Gastrocnemius medialis (tissue), 4 donors: ENCODE results near the gene CMTM2. TPM values are rescaled to one million over a fixed set of nuclear protein-coding genes. Genes with fewer than 3 reads are reported as not detected.

Source experiments
- ATAC-seq, 2 donors: fragments of 150-250 bp; one replicate each; pipeline ENCODE4 v1.9.1; 2016
- DNase-seq, 2 donors: peaks; one replicate each; pipeline ENCODE4 v3.0.0-alpha.2; 2019
- H3K27ac ChIP-seq, 4 donors: fragments of 200-600 bp; sonication (generic); 1 replicate in 1 of 4; 2 replicates in 3 of 4; pipeline ENCODE4 v1.5.1; 2016 to 2018; ENCODE audit warnings: mild to moderate bottlenecking in 2 of 4, moderate library complexity in 1 of 4
- H3K27me3 ChIP-seq, 3 donors: fragments of 200-600 bp; sonication (generic) in 2 of 3; 1 replicate in 1 of 3; 2 replicates in 2 of 3; pipeline versions ENCODE4 v1.5.1 to v1.6.0; 2016 to 2019; ENCODE audit warnings: mild to moderate bottlenecking in 1 of 3, moderate library complexity in 1 of 3
- H3K36me3 ChIP-seq, 2 donors: fragments of 200-600 bp; sonication (generic) in 1 of 2; one replicate each; pipeline ENCODE4 v1.5.1; 2017 to 2018
- H3K4me1 ChIP-seq, 2 donors: fragments of 200-600 bp; sonication (generic) in 1 of 2; one replicate each; pipeline ENCODE4 v1.5.1; 2016 to 2017; ENCODE audit warnings: mild to moderate bottlenecking in 2 of 2
- H3K4me3 ChIP-seq, 4 donors: fragments of 200-600 bp; sonication (generic) in 3 of 4; 1 replicate in 1 of 4; 2 replicates in 3 of 4; pipeline ENCODE4 v1.5.1; 2016 to 2019; ENCODE audit warnings: mild to moderate bottlenecking in 2 of 4
- H3K9me3 ChIP-seq, 3 donors: fragments of 200-600 bp; sonication (generic) in 2 of 3; 1 replicate in 1 of 3; 2 replicates in 2 of 3; pipeline ENCODE4 v1.5.1; 2016 to 2019
- CTCF ChIP-seq, 5 experiments: fragments of 450-650 bp in 3 of 5; fragments of 200-600 bp in 2 of 5; sonication (generic) in 2 of 5; IDR thresholded peaks in 4 of 5; conservative IDR thresholded peaks in 1 of 5; 1 replicate in 4 of 5; 2 replicates in 1 of 5; pipeline ENCODE4 v1.5.1; 2016 to 2019; ENCODE audit warnings: antibody characterized with exemption in 5 of 5, mild to moderate bottlenecking in 3 of 5, moderate library complexity in 3 of 5
- POLR2A ChIP-seq, 2 donors: fragments of 450-650 bp; IDR thresholded peaks; one replicate each; pipeline ENCODE4 v1.6.1; 2017; ENCODE audit warnings: antibody characterized with exemption in 2 of 2, mild to moderate bottlenecking in 2 of 2, moderate library complexity in 2 of 2
- in situ Hi-C, 4 donors: fragments of 200-750 bp; cut with MboI; loops; one replicate each; pipeline versions ENCODE4 v1.15.0 to v1.8.0; 2017; ENCODE audit warnings: low sequenced_read_pairs in 4 of 4
- intact Hi-C: fragments of 100-400 bp; cut with DNase I; formaldehyde crosslinking; loops from one replicate; pipeline ENCODE4 v1.15.1; 2023; ENCODE audit warnings: low total_unique reads
- total RNA-seq, 4 donors: library from RNA; depleted of rRNA; stranded (reverse); fragments of >200 nt; gene quantifications; one replicate each; pipeline versions ENCODE4 v1.1.0 to v1.2.3, GENCODE V29; 2016

CMTM2 gene
- total RNA-seq, 4 donors from 2014 or later: not detected

GRCh38 chr16:66617010-66617434 lies 37.8 kb downstream of the CMTM2 start:
- intact Hi-C loops: no loop called here
- Histone ChIP-seq H3K27me3 (no peaks in the 10 kb centered on the region), H3K27ac (no peak overlapping the region), H3K9me3 (no peaks in the 10 kb centered on the region), H3K36me3 (no peaks in the 10 kb centered on the region), H3K4me1 (peaks cover 22 to 28% of the 10 kb centered on the region in 2 donors), H3K4me3 (no peak overlapping the region)
- no peak for DNase-seq
- TF ChIP-seq POLR2A (IDR thresholded peaks at IDR 0.05) (no peak), CTCF (IDR thresholded peaks at IDR 0.05 in 4 of 5, conservative IDR thresholded peaks at IDR 0.05 in 1 of 5) (no peak)
- in situ Hi-C loops: loop anchor here in 1 of 4 donors (25.0 kb wide), 1 partner anchor 245 kb away; no protein-coding TSS in a partner anchor
- ATAC-seq: no peak

- DNase-seq (no peak), ATAC-seq (no peak)
- Histone ChIP-seq H3K27me3 (no peaks in the 10 kb centered on the region), H3K4me3 (no peak overlapping the region), H3K9me3 (no peaks in the 10 kb centered on the region), H3K4me1 (peaks cover 22 to 28% of the 10 kb centered on the region in 2 donors), H3K27ac (no peak overlapping the region), H3K36me3 (no peaks in the 10 kb centered on the region)
- in situ Hi-C loops: loop anchor here in 1 of 4 donors (25.0 kb wide), 1 partner anchor 245 kb away; no protein-coding TSS in a partner anchor
- intact Hi-C loops: no loop called here
- no peak for TF ChIP-seq CTCF (IDR thresholded peaks at IDR 0.05 in 4 of 5, conservative IDR thresholded peaks at IDR 0.05 in 1 of 5)
- TF ChIP-seq POLR2A (IDR thresholded peaks at IDR 0.05): no peak
These were observed 38.5 kb downstream of the CMTM2 start for GRCh38 chr16:66617728-66618127.

- Histone ChIP-seq H3K9me3 (no peaks in the 10 kb centered on the region), H3K27ac (peak overlapping the region; percentile 7 to 68 (median 47)), H3K36me3 (no peaks in the 10 kb centered on the region), H3K27me3 (no peaks in the 10 kb centered on the region), H3K4me1 (peaks cover 22 to 28% of the 10 kb centered on the region in 2 donors), H3K4me3 (no peak overlapping the region)
- intact Hi-C loops (no loop called here), in situ Hi-C loops (loop anchor here in 1 of 4 donors (25.0 kb wide), 1 partner anchor 244 kb away; no protein-coding TSS in a partner anchor)
- TF ChIP-seq CTCF (IDR thresholded peaks at IDR 0.05 in 4 of 5, conservative IDR thresholded peaks at IDR 0.05 in 1 of 5) (no peak), POLR2A (IDR thresholded peaks at IDR 0.05) (no peak)
- ATAC-seq (peak; percentile 98 to 99), DNase-seq (peak; percentile 68 to 78)
These were observed 39.5 kb downstream of the CMTM2 start for GRCh38 chr16:66618588-66619375.

DNA sequence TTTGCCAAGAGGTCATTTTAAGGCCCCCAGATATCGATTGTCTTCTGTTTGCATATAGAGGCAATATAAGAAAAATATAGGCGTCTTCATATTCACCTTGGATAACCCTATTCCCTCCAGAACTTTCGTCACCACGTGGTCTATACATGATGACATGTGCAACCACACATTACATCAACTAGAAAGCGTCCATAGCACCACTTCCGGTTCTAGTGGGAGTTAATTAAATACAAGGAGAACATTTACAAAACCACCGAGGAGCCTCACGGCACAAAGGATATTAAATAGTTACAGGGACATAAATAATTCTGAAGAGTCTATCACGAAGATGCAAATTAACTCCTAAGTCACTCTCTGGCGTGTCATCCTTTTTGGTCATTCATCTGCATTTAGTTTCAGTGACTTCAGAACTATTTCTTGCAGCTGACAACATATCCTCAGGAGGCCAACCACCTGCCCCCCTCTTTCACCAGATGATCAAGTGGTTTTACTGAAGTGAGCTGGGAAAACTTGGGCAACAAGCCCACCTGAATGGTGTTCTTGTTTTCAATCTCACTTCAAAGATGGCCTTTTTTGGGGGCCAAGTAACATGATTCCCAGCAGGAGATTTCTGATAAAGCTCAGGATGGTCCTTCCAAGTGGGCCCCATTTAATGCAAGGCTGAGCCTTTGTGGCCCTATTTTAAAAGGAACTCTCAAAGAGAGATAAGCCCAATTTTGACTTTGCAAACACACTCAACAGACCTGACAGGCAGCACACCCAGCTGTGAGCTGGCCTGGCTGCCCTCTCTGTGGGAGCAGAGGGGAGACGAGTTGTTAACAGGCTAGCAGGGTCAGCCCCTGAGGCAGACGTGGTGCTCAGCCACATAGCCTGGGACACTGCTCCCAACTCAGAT lies 40.5 kb downstream of the CMTM2 start:
- no peaks in the 10 kb centered on the region for H3K9me3 ChIP-seq
- intact Hi-C loops (no loop called here), in situ Hi-C loops (loop anchor here in 1 of 4 donors (25.0 kb wide), 1 partner anchor 243 kb away; no protein-coding TSS in a partner anchor)
- H3K4me3 ChIP-seq: no peak overlapping the region
- TF ChIP-seq CTCF (IDR thresholded peaks at IDR 0.05 in 4 of 5, conservative IDR thresholded peaks at IDR 0.05 in 1 of 5) (no peak), POLR2A (IDR thresholded peaks at IDR 0.05) (no peak)
- no peaks in the 10 kb centered on the region for H3K36me3 ChIP-seq
- ATAC-seq: peak; percentile 12 to 41
- no peaks in the 10 kb centered on the region for H3K27me3 ChIP-seq
- peaks cover 22 to 28% of the 10 kb centered on the region in 2 donors for H3K4me1 ChIP-seq
- peak in 1 of 2 donors; percentile 37 for DNase-seq
- H3K27ac ChIP-seq: peak overlapping the region in 3 of 4 donors; percentile 18 to 68 (median 64)
